Measurements from ENCODE around the gene NCOA6.
"Not testable (repeated sequence)": the region's sequence is repeated elsewhere in the genome, so short reads cannot be mapped to it uniquely, and the experiment has no call there.

The NCOA6 gene

GRCh38 chr20:34824806-34825529, 483 bp downstream of the NCOA6 start:
- DNase-seq: peak; percentile 74

GRCh38 chr20:34824452-34824805, 1.0 kb downstream of the NCOA6 start:
- DNase-seq: no peak

DNA sequence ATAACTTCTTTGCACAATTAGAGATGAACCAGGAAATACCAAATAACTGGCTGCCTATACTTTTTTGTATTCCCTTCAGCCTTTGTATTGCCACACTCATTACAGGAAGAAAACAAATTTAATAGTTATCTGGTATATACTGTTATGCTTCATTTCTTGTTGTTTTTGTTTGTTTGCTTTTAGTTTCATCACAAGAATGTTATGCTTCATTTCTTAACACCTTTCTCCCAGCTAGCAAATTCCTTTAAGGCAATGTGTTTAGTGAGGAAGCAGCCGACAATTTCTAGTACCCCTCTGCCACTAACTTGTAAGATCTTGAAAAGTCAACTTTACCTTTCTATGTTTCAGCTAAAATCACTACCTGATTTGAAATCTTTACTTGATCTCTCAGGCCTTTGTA, 1.4 kb downstream of the NCOA6 start:
- DNase-seq: no peak

GRCh38 chr20:34820805-34821578, 4.5 kb downstream of the NCOA6 start:
- no peak for DNase-seq

- no peak for DNase-seq
These were observed 7.7 kb downstream of the NCOA6 start for GRCh38 chr20:34817801-34818200.

DNA sequence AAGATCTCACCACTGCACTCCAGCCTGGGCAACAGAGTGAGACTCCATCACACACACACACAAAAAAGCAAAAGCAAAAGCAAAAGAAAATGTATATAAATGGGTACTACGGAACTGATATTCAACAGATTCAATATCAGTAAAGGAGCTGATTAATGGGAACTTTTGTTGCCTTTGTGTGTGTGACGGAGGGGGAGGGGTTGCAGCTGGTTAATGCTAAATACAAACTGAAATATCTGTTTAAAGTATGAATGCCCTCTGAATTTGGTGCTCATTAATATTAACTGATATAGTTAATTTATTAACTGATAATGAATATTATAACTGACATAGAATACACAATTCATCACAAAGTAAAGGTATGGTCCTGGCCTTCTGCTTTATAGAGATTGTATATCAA, 8.4 kb downstream of the NCOA6 start:
- no peak for DNase-seq

- DNase-seq: no peak
These were observed 9.8 kb downstream of the NCOA6 start for GRCh38 chr20:34815636-34816035.

- no peak for DNase-seq
These were observed 16.9 kb downstream of the NCOA6 start for GRCh38 chr20:34808583-34808982.

GRCh38 chr20:34807944-34808465, 17.4 kb downstream of the NCOA6 start:
- DNase-seq: not testable (repeated sequence)

DNA sequence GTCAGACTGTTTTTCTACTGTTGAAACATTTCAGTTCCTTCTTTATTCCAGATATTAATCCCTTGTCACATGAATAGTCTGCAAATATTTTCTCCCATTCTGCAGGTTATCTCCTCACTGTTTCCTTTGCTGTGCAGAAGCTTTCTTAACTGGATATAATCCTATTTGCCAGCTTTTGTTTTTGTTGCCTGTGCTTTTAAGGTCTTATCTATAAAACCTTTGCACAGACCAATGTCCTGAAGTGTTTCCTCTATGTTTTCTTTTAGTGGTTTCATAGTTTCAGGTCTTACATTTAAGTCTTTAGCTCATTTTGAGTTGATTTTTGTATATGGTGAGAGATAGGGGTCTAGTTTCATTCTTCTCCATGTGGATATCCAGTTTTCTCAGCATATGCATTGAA, 19.2 kb downstream of the NCOA6 start:
- no peak for DNase-seq

DNA sequence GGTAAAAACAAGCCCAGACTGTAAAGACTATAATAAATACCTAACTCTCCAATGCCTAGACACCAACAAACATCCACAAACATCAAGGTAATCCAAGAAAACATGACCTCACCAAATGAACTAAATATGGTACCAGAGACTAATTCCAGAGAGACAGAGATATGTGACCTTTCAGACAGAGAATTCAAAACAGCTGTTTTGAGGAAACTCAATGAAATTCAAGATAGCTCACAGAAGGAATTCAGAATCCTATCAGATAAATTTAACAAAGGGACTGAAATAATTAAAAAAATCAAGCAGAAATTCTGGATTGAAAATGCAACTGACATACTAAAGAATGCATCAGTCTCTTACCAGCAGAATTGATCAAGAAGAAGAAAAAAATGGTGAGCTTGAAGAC, 26.6 kb downstream of the NCOA6 start:
- DNase-seq: no peak

DNA sequence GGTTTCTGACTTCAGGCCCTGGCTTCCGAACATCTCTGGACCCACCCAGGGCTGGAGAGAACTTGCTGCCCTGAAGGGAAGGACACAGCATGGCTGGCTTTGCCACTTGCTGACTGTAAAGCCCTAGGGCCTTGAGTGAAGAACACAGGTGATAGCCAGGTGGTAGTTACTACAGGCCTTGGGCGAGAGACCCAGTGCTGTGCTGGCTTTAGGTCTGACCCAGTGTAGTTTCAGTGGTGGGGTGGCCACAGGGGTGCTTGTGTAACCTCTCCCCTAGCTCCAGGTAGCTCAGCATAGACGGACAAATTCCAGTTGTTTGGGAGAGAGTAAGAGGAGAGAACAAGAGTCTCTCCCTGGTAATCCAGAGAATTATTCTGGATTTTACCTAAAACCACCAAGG, 27.1 kb downstream of the NCOA6 start:
- DNase-seq: no peak

DNA sequence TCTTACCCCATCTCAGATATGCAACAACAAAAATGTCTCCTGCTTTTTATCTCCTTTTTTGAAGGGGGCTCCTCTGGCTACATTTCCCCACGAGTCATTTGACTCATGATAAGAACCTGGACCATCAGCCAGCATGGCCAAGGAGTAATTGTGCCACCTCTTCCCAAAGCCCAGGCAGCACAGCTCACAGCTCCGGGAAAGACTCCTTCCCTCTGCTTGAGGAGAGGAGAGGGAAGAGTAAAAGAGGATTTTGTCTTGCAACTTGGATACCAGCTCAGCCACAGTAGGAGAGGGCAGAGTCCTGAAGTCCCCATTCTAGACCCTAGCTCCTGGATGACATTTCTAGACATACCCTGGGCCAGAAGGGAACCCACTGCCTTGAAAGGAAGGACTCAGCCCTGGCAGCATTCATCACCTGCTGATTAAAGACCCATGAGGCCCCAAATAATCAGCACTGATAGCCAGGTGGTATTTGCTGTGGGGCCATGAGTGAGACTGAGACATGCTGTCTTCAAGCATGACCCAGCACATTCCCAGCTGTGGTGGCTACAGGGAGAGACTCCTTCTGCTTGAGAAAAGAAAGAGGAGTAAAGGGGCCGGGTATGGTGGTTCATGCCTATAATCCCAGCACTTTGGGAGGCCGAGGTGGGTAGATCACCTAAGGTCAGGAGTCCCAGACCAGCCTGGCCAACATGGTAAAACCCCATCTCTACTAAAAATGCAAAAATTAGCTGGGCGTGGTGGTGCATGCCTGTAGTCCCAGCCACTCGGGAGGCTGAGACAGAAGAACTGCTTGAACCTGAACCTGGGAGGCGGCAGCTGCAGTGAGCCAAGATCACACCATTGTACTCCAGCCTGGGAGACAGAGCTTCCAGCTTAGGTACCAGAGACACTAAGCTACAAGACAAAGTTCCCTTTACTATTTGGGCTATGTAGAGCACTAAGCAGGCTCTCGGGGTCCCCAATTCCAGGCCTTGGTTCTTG, 28.1 kb downstream of the NCOA6 start:
- DNase-seq: no peak

DNA sequence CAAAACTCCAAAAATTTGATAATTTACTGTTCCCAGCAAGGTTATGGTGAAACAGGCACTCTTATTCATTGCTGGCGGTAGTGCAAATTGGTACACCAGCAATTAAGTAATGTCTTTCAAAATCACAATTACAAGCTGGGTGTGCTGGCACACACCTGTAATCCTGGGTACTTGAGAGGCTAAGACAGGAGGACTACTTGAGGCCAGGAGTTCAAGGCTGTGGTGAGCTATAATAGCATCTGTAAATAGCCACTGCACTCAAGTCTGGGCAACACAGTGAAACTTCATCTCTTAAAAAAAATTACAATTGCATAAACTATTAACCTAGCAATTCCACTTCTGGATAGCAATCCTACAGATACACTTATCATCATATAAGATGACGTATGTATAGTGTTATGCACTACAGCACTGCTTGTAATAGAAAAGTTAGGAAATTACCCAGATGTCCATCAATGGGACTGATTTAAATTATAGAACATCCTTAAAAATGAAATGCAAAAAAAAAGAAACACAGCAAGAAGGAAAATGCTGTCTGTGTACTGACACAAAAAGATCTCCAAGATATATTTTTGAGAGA, 31.4 kb downstream of the NCOA6 start:
- no peak for DNase-seq

DNA sequence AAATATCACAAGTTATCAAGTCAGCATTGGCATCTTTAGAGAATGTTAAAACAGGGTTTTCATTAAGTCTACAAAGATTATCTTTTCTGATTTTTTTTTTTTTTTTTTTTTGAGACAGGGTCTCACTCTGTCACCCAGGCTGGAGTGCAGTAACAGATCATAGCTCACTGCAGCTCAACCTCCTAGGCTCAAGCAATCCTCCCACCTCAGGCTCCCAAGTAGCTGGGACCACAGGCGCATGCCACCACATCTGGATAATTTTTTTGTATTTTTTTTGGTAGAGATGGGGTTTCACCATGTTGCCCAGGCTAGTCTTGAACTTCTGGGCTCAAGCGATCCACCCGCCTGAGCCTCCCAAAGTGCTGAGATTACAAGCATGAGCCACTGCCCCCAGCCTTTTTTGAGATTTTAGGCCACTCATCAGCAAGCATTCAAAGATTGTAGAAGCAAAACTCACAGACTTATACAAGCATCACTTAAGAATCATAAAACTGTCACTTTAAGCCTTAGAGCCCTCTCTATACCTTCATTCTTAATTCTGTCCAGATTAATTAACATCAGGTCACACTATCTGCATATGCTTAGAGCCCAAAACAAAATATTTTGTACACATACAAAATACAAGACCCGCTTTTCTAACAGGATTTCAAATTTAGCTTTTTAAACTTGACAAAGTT, 32.6 kb downstream of the NCOA6 start:
- DNase-seq: no peak

- peak; percentile 32 for DNase-seq
These were observed 34.0 kb downstream of the NCOA6 start for GRCh38 chr20:34791289-34792020.

- no peak for DNase-seq
These were observed 44.2 kb downstream of the NCOA6 start for GRCh38 chr20:34781220-34781619.

GRCh38 chr20:34780291-34780690, 45.2 kb downstream of the NCOA6 start:
- DNase-seq: not testable (repeated sequence)

DNA sequence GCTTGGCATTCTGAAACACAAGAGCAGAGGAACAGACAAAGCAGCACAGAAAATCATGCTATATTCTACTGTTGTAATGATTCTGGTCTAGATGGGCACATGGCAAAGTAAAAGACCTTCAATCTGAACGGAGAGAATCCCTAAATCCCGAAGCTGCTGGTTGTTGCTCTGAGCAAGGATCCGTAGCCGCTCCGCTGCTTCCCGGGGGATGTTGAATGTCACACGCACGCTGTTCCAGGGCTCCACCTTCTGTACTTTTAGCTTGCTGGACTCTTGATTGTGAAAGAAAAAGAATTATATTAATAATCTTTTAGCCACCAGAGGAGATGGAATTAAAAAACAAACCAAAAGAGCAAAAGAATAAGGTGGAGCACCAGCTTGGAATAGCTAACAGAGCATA, 49.3 kb downstream of the NCOA6 start:
- DNase-seq: no peak

- no peak for DNase-seq
These were observed 50.6 kb downstream of the NCOA6 start for GRCh38 chr20:34774886-34775285.

- DNase-seq: no peak
These were observed 51.0 kb downstream of the NCOA6 start for GRCh38 chr20:34774449-34774848.
